Ishikawa (cell line): Measurements from ENCODE around the gene LTA.

Experiments
- CEBPB ChIP-seq: IDR thresholded peaks from 2 replicates; pipeline ENCODE4 v1.6.1; 2012
- EP300 ChIP-seq: IDR thresholded peaks from 2 replicates; pipeline ENCODE4 v1.6.1; 2012; ENCODE audit warnings: borderline replicate concordance
- FOXM1 ChIP-seq: IDR thresholded peaks from 2 replicates; pipeline ENCODE4 v1.6.1; 2012; ENCODE audit warnings: low read depth, borderline replicate concordance
- NFIC ChIP-seq: IDR thresholded peaks from 2 replicates; pipeline ENCODE4 v1.6.1; 2012
- RAD21 ChIP-seq: IDR thresholded peaks from 2 replicates; pipeline ENCODE4 v1.6.1; 2012; ENCODE audit warnings: low read depth
- REST ChIP-seq: IDR thresholded peaks from 2 replicates; pipeline ENCODE4 v1.6.1; 2012; ENCODE audit warnings: low read depth, mild to moderate bottlenecking
- TAF1 ChIP-seq: IDR thresholded peaks from 2 replicates; pipeline ENCODE4 v1.6.1; 2012; ENCODE audit warnings: low read depth, mild to moderate bottlenecking
- USF1 ChIP-seq: IDR thresholded peaks from 2 replicates; pipeline ENCODE4 v1.6.1; 2012

GRCh38 chr6:31533455-31533841 lies 38.6 kb upstream of the LTA start:
- no peak for TF ChIP-seq FOXM1
- no peak for TF ChIP-seq CEBPB
- no peak for TF ChIP-seq TAF1
- TF ChIP-seq RAD21, result no peak
- TF ChIP-seq NFIC, result no peak
- TF ChIP-seq REST, result no peak
- TF ChIP-seq EP300, result no peak
- TF ChIP-seq USF1, result no peak
